ENCODE results near the gene IL13. TPM values are rescaled to one million over a fixed set of nuclear protein-coding genes. Genes with fewer than 3 reads are reported as not detected.
"Not testable (repeated sequence)": the region's sequence is repeated elsewhere in the genome, so short reads cannot be mapped to it uniquely, and the experiment has no call there.

The IL13 gene
- not detected for total RNA-seq
- long read RNA-seq: 0 reads

DNA sequence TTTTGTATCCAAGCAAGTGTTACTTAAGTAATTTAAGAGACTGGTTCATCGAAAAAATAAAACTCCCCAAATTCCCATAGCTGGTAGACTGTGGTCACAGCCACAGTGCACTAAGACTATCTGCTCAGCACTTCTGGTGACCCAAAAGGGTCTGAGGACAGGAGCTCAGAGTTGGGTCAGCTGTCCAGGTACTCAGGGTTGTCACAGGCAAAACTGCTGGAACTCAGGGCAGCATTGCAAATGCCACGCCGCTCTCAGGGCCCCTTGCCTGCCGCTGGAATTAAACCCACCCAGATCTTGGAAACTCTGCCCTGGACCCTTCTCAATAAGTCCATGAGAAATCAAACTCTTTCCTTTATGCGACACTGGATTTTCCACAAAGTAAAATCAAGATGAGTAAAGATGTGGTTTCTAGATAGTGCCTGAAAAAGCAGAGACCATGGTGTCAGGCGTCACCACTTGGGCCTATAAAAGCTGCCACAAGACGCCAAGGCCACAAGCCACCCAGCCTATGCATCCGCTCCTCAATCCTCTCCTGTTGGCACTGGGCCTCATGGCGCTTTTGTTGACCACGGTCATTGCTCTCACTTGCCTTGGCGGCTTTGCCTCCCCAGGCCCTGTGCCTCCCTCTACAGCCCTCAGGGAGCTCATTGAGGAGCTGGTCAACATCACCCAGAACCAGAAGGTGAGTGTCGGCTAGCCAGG lies at the start of gene IL13:
TSS of gene IL13 (plus strand) at position 498 of the 705 bp plus-strand sequence. CDS start at position 512, 14 bp downstream.
- ATAC-seq: no peak
- intact Hi-C loops (cut with DNase I): no loop called here

DNA sequence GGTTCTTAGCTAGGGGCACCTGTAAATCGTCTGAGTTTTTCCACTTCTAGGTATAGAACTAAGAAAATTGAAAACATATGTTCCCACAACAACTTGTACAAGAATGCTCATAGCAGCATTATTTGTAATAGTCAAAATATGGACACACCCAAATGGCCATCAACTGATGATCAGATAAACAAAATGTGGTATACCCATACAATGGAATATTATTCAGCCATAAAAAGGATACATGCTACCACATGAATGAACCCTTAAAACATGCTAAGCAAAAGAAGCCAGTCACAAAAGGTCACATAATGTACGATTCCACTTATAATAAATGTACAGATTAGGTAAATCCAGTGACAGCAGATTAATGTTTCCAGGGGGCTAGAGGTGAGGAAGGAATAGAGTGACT lies 46.0 kb upstream of the IL13 start:
- ATAC-seq: no peak
- intact Hi-C loops (cut with DNase I): no loop called here
- DNase-seq: no peak

More for the DNA sequence above, at the start of gene IL13:
- DNase-seq: no peak

DNA sequence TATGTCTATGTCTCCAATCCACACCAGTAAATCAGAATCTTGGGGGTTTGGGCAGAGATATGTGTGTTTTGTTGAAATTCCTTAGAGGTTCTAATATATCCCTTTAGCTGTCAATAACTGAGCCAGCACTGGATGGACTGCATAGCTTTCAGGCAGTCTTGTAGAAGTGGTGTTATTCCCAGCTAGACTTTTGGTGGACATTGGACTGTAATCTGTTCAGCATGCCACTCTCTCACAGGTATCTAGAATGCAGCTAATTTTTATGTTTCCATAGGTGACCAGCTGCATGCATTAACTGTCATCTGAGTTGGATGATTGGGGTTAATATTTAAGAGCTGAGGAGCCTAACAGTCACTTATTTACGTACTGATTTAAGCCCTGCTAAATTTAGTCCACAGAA lies 45.1 kb upstream of the IL13 start:
- ATAC-seq (no peak), DNase-seq (no peak)

DNA sequence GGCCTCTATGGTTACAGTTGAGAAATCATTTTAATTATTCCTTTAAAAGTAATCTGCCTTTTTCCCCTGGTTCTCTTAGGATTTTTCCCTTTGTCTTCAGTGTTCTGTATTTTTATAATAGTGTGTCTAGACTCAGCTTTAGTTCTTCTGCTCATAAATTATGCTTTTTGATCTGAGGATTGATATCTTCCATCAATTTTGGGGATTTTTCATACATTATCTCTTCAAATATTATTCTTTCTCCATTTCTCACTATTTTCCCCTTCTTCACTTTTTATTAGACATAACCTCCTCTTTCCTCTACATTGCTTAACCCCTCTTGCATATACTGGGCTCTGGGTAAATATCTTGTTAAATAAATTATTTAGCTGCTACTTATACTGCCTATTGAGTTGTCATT lies 36.3 kb upstream of the IL13 start:
- no peak for DNase-seq
- no peak for ATAC-seq
- intact Hi-C loops (cut with DNase I): no loop called here

More for the DNA sequence above, 45.1 kb upstream of the IL13 start:
- intact Hi-C loops (cut with DNase I): no loop called here

DNA sequence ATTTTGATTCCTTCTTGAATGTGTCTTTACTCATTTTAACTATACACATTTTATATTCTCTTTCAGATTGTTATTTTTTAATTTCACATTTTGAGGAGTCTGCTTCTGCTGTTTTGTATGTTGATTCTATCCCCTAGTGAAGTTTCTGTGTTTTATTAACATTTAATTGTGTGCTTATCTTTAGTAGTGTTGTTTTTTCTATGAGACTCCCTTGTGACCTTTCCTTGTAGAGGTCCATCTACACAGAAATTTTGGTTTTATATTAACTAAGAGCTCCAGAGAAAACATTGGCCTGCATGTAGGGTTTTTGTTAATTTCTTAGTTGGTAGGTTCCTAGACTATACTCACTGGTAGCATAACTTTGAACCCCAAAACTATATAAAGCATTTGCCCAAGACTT lies 35.4 kb upstream of the IL13 start:
- ATAC-seq: no peak
- intact Hi-C loops (cut with DNase I): no loop called here
- no peak for DNase-seq

DNA sequence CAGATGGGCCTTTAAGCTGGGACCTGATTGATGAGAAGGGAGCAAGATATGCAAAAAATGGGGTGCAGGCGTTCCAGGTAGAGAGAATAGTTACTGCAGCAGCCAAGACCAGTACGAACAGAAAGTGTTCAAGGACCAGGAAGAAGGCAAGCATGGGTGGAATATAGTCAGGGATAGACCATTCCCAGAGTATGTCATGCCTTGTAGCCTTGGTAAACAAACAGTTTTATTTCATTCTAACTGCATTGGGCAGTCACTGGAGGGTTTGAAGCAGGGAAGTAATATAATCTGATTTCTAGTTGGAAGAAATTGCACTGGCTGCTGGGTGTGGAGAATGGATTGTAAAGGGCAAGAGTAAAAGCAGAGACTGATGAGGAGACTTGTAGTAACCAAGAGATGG lies 30.5 kb upstream of the IL13 start:
- intact Hi-C loops (cut with DNase I): no loop called here
- no peak for DNase-seq
- ATAC-seq: no peak

DNA sequence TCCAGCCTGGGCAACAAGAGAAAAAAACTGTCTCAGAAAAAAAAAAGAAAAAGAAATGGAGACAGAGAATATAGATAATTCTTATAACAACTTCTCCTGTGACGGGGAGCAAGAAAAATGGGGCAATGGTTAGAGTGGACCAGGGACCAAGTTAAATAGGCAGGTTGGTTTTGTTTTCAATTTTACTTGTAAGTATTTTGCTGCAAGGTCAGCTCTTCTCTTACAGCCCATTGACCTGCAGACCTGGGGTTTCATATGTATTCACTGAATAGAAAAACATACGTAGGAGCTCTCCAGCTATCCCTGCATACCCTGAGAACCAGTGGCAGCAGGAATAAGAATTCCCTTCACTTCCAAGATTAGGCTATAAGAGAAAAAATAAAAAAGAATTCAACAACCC lies 29.2 kb upstream of the IL13 start:
- no peak for ATAC-seq
- no peak for DNase-seq
- intact Hi-C loops (cut with DNase I): no loop called here

DNA sequence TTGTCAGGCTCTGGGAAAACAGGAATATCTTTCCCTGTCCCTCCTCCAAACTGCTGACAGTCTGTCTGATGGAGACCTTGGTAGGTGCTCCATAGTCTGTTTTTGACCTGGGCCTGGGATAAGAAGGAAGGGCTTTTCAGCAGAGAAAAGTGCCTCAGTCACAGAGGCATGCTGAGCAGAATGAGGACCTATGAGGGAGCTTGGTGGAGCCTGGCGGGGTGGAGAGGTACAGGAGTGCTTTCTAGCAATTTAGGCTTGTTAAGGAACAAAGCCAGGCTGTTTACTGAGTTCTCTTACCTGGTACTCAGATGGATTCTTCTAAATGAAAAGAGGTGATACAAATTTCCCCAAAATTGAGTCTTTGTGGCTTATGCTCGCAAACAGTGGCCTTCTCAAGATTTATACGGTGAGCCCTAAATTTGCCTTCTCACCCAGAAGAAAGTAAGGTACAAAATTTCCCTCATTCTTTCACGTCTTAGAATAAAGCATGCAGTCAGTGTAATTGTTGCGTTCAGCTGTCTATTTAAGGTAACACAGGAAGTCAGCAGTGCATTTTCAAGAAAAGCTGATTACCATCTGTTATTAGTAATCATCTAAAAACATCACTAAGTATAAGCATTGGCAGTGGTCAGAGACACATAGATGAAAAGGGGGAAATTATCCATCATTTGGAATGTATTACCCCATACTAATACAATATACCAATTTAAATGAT lies 28.6 kb upstream of the IL13 start:
- intact Hi-C loops (cut with DNase I): no loop called here
- ATAC-seq (no peak), DNase-seq (no peak)

DNA sequence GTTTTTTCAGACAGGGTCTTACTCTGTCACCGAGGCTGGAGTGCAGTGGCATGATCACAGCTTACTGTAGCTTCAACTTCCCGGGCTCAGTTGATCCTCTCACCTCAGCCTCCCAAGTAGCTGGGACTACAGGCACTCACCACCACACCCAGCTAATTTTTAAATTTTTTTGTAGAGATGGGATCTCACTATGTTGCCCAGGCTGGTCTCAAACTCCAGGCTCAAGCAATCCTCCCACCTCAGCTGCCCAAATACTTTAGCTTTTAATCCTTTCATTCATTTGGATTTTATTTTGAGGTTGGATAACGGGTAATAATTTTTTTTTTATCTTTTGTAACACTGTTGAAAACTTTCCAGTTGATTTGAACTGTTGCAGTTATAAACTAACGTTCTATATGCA lies 24.4 kb upstream of the IL13 start:
- ATAC-seq; intact Hi-C loops (cut with DNase I); DNase-seq: not testable (repeated sequence)

DNA sequence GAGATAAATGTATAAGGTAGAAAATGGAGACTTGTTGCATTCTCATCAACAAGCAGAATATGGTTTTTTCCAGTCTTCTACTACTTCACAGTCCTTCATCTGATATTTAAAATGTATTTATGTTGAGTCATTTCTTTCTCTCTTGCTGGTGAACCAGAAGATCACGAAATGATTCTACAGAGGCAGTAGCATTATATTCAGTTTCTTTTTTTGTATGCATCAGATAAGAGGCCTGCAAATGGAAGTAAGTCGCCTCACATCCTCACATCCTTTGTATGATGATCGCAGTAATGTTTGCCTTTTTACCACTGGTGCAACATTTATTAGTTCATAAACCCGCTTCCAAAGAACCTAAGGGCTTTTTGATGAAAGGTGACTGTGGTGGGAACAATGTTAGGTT lies 22.1 kb upstream of the IL13 start:
- ATAC-seq: no peak
- no peak for DNase-seq
- intact Hi-C loops (cut with DNase I): no loop called here

DNA sequence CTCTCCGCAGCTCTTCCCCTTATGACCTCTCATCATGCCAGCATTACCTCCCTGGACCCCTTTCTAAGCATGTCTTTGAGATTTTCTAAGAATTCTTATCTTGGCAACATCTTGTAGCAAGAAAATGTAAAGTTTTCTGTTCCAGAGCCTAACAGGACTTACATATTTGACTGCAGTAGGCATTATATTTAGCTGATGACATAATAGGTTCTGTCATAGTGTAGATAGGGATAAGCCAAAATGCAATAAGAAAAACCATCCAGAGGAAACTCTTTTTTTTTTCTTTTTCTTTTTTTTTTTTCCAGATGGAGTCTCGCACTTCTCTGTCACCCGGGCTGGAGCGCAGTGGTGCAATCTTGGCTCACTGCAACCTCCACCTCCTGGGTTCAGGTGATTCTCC lies 20.7 kb upstream of the IL13 start:
- DNase-seq (no peak), ATAC-seq (no peak)
- intact Hi-C loops (cut with DNase I): no loop called here

DNA sequence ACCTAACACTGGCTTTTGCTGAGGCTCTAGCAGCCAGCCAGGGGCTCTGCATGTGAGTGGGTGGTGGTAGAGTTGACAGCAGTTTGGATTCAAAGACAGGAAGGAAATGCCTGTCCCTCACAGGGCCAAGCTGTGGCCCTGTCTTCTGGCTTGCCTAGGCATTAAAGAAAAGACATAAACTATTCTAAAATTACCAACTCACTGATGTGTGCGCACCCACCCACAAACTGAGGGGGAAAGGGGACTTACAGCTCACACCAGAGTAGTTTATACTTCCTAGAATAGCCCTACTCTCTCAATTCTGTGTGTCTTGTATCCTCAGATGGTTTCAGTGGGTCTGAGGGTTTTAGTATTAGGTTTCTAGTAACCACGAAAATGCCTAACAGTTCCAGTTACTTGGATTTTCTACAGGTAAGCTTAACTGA lies 18.3 kb upstream of the IL13 start:
- intact Hi-C loops (cut with DNase I): no loop called here
- ATAC-seq (no peak), DNase-seq (no peak)

DNA sequence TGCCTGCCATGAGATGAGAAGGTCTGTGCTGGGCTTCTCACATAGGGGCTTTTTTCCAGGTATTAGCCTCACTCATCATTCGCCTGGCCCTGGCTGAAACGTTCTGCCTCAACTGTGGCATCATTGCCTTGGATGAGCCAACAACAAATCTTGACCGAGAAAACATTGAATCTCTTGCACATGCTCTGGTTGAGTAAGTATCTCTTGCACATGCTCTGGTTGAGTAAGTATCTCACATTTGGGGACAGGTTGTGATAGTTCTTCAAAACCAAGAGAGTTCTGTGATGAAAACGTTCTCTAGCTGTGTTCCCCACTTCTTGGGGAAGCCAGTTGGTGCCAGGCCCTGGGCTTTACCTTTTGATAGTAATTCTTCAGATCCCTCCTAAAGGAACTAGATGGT lies 17.4 kb upstream of the IL13 start:
- no peak for DNase-seq
- intact Hi-C loops (cut with DNase I): no loop called here
- ATAC-seq: no peak

DNA sequence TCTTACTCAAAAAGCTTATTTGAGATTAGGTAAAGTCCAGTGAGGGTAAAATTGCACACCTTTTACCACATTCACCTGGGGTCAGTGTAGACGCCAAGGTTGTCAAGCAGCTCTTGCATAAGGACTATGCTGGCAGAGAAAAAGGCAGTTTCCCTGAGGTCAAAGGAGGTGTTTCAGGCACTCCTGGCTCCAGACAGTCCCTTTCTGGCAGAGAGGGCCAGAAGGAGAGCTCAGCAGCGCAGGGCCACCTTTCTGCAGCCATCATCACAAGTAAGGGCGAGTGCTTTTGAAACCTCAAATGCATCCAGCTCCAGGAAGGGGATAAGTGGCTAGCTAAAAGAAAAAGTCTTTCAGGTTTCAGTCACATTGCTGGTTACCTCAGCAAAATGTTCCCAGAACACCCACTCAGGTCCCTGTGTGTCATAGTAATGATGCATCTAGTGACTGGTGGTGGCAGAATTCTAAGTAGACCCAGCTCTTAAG lies 16.7 kb upstream of the IL13 start:
- DNase-seq (no peak), ATAC-seq (no peak)
- intact Hi-C loops (cut with DNase I): no loop called here

DNA sequence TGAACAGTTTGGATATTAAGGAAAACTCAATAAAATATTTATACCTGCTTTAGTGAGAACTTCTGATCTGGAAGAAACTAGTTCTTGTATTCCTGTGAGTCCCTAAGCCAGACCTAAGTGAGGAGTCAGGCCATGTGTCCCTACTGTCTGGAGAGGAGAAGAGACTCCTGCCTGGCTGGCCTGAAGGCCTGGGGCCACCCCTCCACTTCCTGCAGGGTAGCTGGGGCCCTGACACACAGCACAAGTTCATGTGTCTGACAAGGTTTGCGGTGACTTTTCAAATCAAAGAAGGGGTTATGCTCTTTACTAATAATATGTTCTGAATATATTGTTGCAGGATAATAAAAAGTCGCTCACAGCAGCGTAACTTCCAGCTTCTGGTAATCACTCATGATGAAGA lies 16.1 kb upstream of the IL13 start:
- ATAC-seq: no peak
- DNase-seq: no peak
- intact Hi-C loops (cut with DNase I): no loop called here

DNA sequence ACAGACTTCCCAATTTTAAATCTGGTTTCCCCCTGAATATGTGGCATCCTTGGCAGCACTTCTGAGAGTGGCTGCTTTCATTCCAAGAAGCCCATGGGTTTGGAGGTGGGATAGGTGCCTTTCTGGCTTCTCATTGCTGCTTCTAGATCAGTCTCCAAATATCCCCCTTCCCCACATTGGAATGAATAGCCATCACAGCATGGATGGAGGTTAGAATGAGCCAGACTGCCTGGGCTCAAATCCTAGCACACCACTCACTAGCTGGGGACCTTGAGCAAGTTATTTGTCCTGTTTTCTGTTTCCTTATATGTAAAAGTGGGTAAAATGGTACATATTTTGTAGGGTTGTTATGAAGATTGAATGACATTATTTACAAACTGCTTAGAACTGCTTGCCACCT lies 13.8 kb upstream of the IL13 start:
- DNase-seq (no peak), ATAC-seq (no peak)
- intact Hi-C loops (cut with DNase I): no loop called here

DNA sequence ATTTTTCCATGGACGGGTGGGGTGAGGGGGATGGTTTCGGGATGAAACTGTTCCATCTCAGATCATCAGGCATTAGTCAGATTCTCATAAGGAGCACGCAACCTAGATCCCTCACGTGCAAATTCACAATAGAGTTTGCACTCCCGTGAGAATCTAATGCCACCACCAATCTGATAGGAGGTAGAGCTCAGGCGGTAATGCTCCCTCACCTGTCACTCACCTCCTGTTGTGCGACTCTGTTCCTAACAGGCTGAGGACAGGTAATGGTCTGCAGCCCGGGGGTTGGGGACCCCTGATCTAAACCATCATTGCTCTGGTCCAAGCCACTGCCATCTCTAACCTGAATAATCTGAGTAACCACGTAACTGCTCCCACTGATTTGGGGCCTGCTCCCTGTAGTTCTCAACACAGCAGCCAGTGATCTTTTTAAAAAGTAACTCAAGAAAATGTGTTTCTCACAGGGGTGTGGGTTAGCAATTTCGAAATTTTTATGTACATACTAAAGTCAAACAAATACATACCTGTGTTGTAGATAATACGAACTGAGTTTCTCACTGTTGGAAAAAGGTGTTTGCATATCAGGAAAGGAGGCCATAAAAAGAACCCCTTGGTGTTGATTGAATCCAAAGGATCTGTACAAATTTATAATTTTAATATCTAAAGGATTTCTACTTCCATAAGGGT lies 11.2 kb upstream of the IL13 start:
- DNase-seq (no peak), ATAC-seq (no peak)
- intact Hi-C loops (cut with DNase I): no loop called here

DNA sequence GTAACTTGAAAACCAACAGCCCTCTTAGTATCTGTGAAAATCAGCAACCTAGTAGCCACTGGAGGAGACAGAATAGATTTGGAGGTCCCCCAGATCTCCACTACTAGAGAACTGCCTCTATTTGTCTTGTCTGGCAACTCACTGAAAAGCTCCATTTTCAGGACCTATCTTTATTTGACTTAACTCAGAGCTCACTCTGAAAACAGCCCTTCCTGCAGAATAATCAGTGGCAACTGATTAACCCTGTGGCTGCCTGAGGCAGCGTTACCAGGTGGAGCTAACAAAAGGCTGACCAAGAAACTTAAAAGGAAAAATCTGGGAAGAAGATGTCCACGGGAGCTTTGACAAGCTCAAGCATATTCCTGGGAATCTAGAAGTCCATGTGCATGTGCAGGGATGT lies 10.5 kb upstream of the IL13 start:
- intact Hi-C loops (cut with DNase I): no loop called here
- DNase-seq (no peak), ATAC-seq (no peak)

DNA sequence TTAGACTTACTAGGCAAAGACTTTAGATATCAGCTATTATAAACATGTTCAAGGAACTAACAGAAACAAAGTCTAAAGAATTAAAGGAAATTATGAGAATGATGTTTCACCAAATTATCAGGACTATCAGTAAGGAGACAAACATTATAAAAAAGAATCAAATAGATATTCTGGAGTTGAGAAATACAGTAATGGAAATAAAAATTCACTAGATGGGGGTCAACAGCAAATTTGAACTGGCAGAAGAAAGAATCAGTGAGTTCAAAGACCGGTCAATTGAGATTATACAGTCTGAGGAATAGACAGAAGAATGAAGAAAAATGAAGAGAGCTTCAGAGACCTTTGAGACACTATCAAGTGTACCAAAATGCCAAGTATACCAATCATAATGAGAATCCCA lies 9.6 kb upstream of the IL13 start:
- intact Hi-C loops (cut with DNase I): no loop called here
- ATAC-seq (no peak), DNase-seq (no peak)

DNA sequence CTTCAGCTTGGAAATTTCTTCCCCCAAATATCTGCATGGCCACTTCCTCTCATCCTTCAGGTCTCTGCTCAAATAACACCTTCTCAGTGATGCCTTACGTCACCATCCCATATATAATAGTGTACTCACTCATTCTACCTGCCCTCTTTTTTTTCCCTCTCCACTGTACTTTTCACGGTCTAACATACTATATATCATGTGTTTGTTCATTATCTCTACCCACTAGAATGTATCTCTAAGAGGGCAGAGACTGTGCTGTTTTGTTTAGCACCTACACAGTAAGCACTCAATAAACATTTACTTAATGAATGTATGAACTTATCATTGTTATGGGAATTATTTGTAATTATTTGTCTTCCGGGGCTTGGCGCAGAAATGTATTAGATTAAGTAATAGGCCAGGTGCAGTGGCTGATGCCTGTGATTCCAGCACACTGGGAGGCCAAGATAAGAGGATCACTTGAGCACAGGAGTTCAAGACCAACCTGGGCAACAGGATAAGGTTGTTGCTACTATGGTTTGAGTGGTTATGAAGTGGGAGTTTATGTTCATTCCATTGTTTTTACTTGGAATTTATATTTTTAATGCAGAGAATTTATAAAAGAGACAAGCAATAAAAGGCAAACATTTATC lies 6.0 kb upstream of the IL13 start:
- DNase-seq: no peak
- no peak for ATAC-seq
- intact Hi-C loops (cut with DNase I): no loop called here
